NCI-H2171 (cell line): ENCODE results near the gene UGT1A5.
"Not testable (repeated sequence)": the region's sequence is repeated elsewhere in the genome, so short reads cannot be mapped to it uniquely, and the experiment has no call there.

ENCODE experiments used
- DNase-seq: peaks from one replicate; lab custom pipeline; 2025; lab: John Stamatoyannopoulos, UW

UGT1A5 gene

DNA sequence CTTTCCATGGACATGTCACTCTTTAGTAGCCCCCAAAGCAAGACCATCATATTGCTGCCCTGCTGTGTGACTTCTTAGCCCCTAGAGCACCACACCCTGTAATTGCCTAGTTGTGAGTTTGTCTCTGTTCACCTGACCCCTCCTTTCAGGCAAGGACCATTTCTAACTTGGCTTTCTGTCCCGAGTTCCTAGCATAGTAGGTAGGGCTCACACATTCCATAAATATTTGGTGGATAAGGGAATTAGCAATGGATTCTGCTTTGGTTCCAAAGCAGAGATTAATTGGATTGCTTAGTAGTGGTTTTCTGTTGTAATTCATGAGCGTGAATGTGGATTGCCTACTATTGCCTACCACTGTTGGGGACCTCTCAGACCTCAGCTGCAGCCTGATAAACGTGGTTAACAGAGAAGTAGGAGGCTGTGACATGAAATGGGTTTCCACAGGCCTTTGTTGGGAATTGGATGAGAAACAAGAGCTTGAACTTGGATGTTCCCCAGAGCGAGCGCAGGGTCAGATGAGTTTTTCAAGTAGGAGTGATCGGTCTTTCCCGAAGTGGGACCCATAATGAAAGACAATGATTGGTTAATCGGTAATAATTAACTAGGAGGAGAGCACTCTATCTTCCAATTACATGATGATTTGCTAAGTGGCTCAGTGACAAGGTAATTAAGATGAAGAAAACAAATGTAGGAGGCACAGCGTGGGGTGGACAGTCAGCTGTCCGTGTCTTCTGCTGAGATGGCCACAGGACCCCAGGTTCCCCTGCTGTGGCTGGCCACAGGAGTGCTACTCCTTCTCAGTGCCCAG, 34.0 kb downstream of the UGT1A5 start:
- no peak for DNase-seq

DNA sequence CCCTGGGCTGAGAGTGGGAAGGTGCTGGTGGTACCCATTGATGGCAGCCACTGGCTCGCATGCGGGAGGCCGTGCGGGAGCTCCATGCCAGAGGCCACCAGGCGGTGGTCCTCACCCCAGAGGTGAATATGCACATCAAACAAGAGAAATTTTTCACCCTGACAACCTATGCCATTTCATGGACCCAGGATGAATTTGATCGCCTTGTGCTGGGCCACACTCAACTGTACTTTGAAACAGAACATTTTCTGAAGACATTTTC, 34.5 kb downstream of the UGT1A5 start:
- DNase-seq, result no peak

DNA sequence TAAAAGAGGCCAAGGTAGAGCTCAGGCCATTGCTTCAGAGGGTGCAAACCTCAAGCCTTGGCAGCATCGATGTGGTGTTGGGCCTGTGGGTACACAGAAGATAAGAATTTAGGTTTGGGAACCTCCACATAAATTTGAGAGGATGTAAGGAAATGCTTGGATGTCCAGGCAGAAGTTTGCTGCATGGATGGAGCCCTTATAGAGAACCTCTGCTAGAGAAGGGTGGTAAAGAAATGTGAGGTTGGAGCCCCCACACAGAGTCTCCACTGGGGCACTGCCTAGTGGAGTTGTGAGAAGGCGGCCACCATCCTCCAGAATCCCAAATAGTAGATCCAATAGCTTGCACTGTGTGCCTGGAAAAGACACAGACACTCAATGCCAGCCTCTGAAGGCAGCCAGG, 38.0 kb downstream of the UGT1A5 start:
- DNase-seq, result not testable (repeated sequence)

DNA sequence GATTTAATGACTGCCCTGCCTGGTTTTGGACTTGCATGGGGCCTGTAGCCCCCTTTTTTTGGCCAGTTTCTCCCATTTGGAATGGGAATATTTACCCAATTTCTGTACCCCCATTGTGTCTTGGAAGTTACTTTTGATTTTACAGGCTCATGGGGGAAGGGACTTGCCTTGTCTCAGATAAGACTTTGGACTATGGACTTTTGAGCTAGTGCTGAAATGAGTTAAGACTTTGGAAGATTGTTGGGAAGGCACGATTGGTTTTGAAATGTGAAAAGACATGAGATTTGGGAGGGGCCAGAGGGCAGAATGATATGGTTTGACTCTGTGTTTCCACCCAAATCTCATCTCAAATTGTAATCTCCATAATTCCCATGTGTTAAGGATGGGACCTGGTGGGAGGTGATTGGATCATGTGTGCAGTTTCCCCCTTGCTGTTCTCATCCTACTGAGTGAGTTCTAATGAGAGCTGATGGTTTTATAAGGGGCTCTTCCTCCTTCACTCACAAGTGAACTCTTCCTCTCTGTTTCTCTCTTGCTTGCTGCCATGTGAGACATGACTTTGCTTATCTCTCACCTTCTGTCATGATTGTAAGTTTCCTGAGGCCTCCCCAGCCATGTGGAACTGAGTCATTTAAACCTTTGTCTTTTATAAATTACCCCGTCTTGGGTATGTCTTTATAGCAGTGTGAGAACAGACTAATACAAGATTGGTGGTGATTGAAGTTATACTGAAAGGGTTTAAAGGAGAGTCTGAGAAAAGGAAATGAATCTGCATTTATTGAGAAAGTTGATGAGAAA, 38.7 kb downstream of the UGT1A5 start:
- not testable (repeated sequence) for DNase-seq

DNA sequence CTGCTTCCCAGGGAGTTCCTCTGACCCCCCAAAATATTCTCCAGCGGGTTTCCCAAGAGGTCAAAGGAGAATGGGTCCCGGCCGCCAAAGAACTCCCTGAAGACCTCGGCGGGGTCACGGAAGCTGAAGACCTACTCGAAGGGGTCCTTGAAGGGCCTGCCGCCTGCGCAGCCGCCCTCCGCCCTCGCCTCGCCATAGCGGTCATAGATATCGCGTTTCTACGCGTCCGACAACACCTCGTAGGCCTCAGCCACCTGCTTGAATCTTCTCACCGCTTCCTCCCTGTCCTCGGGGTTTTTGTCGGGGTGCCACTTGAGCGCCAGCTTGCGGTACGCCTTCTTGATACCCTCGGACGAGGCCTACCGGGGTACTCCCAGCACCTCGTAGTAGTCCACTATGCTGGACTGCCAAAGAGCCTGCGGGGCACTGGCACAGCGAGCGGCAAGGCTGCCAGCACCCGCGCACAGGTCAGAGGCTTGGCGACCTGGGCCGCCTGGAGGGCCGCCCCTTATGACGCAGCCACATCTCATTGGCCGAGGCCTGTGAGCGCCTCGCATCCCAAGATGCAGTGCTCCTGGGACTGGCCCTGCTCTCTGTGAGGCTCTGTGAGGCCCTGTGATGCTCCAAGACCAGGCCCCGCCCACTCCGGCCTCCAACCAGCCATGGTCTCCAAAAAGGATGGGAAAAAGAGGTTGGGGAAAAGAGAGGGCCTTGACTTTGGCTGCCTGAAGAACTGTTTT, 42.3 kb downstream of the UGT1A5 start:
- no peak for DNase-seq

DNA sequence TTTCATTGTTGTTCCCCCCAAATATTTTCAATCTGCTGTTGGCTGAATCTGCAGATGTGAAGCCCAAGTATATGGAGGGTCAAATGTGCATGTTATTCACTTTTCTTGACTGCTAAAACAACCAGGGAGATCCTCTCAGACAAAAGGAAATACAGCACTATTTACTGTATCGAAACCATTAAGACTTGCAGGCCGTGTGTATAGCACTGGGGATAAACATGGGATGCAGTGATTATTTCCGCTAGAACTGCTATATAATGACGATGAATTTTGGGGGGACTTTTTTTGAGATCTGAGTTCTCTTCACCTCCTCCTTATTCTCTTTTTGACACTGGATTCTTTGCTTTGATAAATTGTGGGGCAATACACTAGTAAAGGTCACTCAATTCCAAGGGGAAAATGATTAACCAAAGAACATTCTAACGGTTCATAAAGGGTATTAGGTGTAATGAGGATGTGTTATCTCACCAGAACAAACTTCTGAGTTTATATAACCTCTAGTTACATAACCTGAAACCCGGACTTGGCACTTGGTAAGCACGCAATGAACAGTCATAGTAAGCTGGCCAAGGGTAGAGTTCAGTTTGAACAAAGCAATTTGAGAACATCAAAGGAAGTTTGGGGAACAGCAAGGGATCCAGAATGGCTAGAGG, 43.8 kb downstream of the UGT1A5 start:
- no peak for DNase-seq

DNA sequence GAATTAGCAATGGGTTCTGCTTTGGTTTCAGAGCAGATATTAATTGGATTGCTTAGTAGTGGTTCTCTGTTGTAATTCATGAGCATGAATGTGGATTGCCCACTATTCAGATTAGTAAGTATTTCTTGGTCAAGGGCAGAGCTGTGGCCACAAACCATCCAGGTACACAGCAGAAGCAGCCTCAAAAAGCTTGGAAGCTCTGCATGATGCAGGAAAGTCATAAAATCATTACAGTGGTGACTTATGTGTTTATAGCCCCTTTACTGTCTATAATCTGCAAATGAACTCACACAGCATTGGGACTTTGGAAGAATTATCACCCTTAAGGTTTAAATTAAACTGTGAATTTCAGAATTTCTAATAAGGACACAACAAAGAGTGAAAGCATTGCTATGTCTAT, 45.4 kb downstream of the UGT1A5 start:
- DNase-seq, result no peak

DNA sequence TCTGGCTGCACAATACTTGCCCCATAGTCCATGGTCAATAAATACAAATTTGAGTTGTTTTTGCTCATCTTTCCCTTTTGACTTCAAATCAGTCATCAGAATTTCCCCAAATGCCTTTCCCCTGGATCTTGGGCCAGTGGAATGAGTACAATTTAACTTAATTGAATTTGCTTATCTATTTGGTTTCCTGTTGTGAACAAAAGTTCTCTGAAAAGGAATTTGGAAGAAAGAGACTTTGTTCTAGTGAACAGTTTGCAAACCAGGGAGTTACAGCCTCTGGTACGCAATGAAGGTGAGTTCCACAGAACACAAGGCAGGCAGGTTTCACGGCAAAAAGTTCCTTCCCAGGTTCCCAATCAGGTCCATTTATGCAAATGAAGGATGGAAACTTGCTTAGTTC, 46.1 kb downstream of the UGT1A5 start:
- DNase-seq, result no peak

DNA sequence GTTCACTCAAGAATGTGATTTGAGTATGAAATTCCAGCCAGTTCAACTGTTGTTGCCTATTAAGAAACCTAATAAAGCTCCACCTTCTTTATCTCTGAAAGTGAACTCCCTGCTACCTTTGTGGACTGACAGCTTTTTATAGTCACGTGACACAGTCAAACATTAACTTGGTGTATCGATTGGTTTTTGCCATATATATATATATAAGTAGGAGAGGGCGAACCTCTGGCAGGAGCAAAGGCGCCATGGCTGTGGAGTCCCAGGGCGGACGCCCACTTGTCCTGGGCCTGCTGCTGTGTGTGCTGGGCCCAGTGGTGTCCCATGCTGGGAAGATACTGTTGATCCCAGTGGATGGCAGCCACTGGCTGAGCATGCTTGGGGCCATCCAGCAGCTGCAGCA, 47.3 kb downstream of the UGT1A5 start, which contains the start of gene UGT1A1:
TSS of gene UGT1A1 (plus strand) at position 228 of the 400 bp plus-strand sequence. CDS start at position 246, 18 bp downstream.
- DNase-seq, result no peak

DNA sequence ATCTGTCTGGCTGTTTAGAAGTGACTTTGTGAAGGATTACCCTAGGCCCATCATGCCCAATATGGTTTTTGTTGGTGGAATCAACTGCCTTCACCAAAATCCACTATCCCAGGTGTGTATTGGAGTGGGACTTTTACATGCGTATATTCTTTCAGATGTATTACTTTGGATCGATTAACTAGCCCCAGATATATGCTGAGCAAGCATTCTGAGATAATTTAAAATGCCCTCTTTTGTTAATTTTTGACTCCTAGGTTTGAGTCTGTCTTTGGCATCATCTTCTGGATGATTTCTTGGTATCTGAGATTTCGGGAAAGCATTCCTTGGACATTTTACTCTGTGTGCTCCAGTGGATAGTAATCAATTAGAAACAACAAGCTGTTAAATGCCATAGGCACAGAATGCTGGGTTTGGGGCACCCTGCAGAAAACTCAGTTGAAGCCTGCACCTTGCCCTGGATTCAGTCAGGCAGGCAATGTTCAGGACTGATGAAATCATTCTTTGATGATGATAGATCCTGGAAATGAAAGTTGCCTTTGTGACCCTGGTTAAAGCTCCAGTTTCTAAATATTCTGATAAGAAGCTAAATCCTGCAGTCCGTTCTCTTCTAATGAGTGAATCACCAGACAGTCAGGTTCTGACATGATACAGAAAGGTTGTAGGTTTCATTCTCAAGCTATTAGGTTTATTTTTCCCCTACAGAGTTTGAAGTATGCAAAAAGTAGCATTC, 48.5 kb downstream of the UGT1A5 start:
- no peak for DNase-seq

DNA sequence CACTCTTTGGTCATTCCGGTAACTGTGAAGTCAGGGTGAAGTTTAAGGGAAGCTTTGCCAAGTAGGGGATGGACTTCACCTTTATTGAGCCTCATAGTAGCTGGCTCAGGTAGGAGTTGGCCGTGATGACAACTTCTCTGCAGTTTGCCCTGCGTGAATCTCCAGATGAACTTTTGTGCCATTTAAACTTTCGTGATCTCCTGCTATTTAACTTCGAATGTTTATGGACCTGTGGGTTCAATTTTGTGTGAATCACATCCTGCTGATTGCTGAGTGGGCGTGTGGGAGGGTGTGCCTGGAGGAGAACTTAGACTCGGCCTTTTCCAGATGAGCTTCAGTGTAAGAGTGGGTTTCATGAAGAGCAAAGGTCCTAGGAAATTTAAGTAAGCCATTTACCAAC, 51.6 kb downstream of the UGT1A5 start:
- DNase-seq, result no peak

DNA sequence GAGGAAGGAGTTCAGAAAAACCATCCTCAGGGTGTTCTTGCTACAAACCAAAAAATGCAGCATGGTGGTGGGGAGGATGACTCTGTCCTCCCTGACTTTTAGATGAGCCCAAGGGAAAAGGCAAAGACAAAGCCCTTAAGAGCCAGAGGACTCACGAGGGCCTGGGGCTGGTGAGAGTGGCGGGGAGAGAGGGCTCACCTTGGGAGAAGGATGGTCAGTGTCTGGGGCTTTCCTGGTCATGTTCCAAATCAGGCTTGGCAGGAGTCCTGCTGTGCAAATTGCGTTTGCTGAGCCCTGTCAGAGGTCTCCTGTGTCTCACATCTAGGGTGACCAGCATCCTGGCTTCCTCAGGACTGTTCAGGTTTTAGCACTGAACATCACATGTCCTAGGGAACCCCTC, 52.1 kb downstream of the UGT1A5 start:
- no peak for DNase-seq

DNA sequence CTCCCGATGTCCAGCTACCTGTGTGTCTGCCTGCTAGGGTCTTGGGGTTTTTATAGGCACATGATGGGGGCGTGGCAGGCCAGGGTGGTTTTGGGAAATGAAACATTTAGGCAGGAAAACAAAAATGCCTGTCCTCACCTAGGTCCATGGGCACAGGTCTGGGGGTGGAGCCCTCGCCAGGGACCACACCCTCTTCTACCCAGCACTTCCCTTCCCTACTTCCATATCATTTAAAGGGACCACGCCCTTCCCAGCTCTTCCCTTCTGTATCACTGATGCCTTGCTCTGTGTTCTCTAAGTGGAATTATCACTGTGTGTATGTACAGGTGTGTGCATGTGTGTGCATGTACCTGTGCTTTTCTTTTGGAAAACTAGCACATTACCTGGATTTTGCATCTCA, 53.7 kb downstream of the UGT1A5 start:
- DNase-seq, result no peak

DNA sequence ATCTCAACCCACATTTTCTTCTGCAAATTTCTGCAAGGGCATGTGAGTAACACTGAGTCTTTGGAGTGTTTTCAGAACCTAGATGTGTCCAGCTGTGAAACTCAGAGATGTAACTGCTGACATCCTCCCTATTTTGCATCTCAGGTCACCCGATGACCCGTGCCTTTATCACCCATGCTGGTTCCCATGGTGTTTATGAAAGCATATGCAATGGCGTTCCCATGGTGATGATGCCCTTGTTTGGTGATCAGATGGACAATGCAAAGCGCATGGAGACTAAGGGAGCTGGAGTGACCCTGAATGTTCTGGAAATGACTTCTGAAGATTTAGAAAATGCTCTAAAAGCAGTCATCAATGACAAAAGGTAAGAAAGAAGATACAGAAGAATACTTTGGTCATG, 55.4 kb downstream of the UGT1A5 start:
- no peak for DNase-seq

DNA sequence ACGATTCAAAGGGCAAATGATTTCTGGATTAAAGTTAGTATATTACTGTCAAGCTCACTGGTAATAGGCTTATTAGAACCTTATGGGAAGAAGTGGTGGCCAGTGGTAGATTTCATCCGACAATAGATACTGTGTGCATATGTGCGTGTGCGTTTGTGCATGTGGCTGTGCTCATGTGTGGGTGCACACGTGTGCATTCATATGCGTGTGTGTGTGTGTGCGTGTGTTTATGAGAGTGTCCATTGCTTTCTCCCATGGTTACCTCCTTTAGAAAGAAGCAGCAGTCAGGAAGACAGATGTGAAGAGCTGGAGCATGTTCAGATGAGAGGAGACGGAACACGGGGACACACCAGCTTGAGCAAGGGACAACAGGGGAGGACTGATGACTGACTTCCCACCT, 56.6 kb downstream of the UGT1A5 start:
- no peak for DNase-seq

DNA sequence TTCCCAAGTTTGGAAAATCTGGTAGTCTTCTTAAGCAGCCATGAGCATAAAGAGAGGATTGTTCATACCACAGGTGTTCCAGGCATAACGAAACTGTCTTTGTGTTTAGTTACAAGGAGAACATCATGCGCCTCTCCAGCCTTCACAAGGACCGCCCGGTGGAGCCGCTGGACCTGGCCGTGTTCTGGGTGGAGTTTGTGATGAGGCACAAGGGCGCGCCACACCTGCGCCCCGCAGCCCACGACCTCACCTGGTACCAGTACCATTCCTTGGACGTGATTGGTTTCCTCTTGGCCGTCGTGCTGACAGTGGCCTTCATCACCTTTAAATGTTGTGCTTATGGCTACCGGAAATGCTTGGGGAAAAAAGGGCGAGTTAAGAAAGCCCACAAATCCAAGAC, 59.4 kb downstream of the UGT1A5 start:
- no peak for DNase-seq

DNA sequence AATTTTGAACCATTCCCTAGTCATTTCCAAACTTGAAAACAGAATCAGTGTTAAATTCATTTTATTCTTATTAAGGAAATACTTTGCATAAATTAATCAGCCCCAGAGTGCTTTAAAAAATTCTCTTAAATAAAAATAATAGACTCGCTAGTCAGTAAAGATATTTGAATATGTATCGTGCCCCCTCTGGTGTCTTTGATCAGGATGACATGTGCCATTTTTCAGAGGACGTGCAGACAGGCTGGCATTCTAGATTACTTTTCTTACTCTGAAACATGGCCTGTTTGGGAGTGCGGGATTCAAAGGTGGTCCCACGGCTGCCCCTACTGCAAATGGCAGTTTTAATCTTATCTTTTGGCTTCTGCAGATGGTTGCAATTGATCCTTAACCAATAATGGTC, 59.9 kb downstream of the UGT1A5 start:
- DNase-seq, result no peak

DNA sequence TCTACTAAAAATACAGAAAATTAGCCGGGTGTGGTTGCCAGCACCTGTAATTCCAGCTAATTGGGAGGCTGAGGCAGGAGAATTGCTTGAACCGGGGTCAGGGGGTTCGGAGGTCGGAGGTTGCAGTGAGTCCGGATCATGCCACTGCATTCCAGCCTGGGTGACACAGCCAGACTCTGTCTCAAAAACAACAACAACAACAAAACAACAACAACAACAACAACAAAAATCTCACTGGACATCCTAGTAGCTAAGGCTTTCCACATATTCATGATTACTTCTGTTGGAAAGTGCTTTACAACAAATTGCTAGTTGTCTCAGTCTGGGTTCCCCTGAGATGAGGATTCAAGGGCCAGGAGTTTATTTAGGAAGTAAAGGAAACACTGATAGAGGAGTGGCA, 61.1 kb downstream of the UGT1A5 start:
- no peak for DNase-seq

DNA sequence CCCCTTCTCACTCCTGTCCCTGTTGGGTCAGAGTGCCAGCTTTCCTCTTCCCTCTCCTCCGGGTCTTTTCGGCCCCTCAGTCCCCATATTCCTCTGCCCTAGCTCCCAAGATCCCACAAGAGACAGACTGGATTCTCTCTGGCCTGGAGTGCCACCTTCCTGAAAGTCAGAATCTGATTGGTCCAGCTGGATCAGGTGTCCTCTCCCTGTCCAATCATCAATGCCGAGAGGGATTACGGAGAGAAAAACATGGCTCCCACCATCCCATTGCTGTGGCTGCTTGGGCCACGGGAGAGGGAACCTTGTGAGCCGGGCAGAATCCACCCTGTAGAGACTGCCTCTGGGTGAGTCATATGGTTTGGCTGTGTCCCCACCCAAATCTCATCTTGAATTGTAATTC, 62.7 kb downstream of the UGT1A5 start:
- no peak for DNase-seq

DNA sequence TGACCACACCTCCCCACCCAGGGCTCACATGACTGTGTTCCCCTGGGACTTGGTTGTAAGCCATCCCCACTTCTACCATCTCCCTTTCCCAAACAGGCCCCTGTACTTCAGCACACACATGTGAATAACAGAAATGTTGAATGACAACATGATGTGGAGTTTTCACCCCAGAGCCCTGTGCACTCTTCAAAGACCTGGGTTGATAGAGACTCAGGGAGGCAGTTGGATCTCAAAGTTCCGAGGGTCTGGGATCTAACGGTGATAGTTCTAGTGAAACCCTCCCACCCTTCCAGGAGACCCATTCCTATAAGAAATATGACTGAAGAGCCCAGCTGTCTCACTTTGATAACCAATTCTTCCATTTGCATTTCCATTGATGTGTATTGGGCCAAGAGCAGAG, 65.3 kb downstream of the UGT1A5 start, which contains the start of gene MROH2A:
TSS of gene MROH2A (plus strand) at position 301 of the 400 bp plus-strand sequence. CDS start 1,029 bp downstream, outside the sequence.
- no peak for DNase-seq

DNA sequence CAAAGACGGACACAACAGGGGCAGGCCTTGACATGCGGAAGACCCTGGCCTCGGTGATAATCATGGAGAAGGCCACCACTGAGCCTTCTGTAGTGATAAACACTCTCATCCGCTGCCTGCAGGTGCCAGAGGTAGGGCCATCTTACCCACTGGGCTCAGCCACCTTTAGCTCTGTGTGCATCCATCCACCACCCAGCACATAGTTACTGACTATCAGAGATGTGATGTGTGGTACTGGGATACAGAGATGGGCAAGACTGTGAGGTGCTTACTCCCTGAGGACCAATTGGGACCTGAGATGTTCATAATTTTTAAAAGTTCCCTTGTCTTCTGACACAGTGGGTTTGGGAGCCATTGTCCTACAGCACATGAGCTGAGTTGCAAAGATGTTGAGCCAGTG, 67.0 kb downstream of the UGT1A5 start:
- DNase-seq, result no peak

DNA sequence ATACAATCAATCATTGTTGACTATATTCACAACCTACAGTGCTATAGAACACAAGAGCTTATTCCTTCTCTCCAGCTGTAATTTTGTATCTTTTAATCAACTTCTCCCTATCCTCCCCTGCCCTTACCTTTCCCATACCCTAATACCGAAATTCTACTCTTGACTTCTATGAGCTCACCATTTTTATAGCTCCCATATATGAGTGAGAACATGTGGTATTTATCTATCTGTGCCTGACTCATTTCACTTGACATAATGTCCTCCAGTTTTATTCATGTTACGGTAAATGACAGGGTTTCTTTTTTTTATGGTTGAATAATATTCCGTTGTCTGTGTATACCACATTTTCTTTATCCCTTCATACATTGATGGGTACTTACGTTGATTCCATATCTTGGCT, 68.1 kb downstream of the UGT1A5 start:
- DNase-seq, result no peak
